Heart left ventricle (tissue), 16 donors: ENCODE measurements around the gene GPI. TPM values are rescaled to one million over a fixed set of nuclear protein-coding genes. Genes with fewer than 3 reads are reported as not detected.

ENCODE experiments used
- ATAC-seq, 4 donors: fragments of 200-7000 bp; cut with Tn5 transposase; one replicate each; pipeline ENCODE4 v1.9.1; 2020 to 2022; ENCODE audit warnings: moderate library complexity in 4 of 4, mild to moderate bottlenecking in 3 of 4, moderate number of reproducible peaks in 1 of 4
- DNase-seq, 5 donors: peaks; one replicate each; pipeline ENCODE4 v3.0.0-alpha.2; 2020
- H3K27ac ChIP-seq, 12 donors: fragments of 200-600 bp; sonication (generic) in 4 of 12; one replicate each; pipeline versions ENCODE4 v1.5.0 to v1.8.0; 2016 to 2022; ENCODE audit warnings: mild to moderate bottlenecking in 2 of 12
- H3K27me3 ChIP-seq, 9 donors: fragments of 200-600 bp; sonication (generic) in 2 of 9; one replicate each; pipeline versions ENCODE4 v1.5.1 to v1.8.0; 2016 to 2022; ENCODE audit warnings: mild to moderate bottlenecking in 3 of 9
- H3K36me3 ChIP-seq, 9 donors: fragments of 200-600 bp; sonication (generic) in 2 of 9; one replicate each; pipeline versions ENCODE4 v1.5.0 to v1.8.0; 2018 to 2022; ENCODE audit warnings: mild to moderate bottlenecking in 2 of 9
- H3K4me1 ChIP-seq, 12 donors: fragments of 200-600 bp; sonication (generic) in 4 of 12; one replicate each; pipeline versions ENCODE4 v1.5.0 to v1.8.0; 2016 to 2022; ENCODE audit warnings: mild to moderate bottlenecking in 3 of 12
- H3K4me3 ChIP-seq, 12 donors: fragments of 200-600 bp; sonication (generic) in 4 of 12; one replicate each; pipeline versions ENCODE4 v1.5.0 to v1.8.0; 2017 to 2022; ENCODE audit warnings: mild to moderate bottlenecking in 9 of 12, moderate library complexity in 4 of 12
- H3K9me3 ChIP-seq, 12 donors: fragments of 200-600 bp; sonication (generic) in 4 of 12; one replicate each; pipeline versions ENCODE4 v1.5.0 to v1.8.0; 2016 to 2022; ENCODE audit warnings: mild to moderate bottlenecking in 1 of 12
- POLR2A ChIP-seq, 2 donors: fragments of 450-650 bp; IDR thresholded peaks; one replicate each; pipeline ENCODE4 v1.6.1; 2017; ENCODE audit warnings: antibody characterized with exemption in 2 of 2, mild to moderate bottlenecking in 2 of 2, moderate library complexity in 2 of 2
- WGBS, 4 donors: extraction: QIAGEN DNeasy Blood & Tissue Kit in 2 of 4; methylation state at CpG; one replicate each; pipeline versions ENCODE4 v1.1.5 to v1.1.7; 2013 to 2018; 5-methylcytosine and 5-hydroxymethylcytosine counted together
- intact Hi-C, 10 donors: fragments of 100-400 bp; cut with DNase I; formaldehyde crosslinking; loops; one replicate each; pipeline versions ENCODE4 v1.11.1 to v1.14.2; 2022
- polyA plus RNA-seq, 2 donors: library from polyadenylated mRNA; stranded (reverse); fragments of 200-250 nt; gene quantifications; one replicate each; pipeline ENCODE4 v1.2.3, GENCODE V29; 2013
- total RNA-seq, 9 donors: library from RNA; depleted of rRNA in 2 of 9; stranded (reverse); fragments of >200 nt in 2 of 9; fragmentation: NEBNext Ultra II Directional in 3 of 9; extraction: Animal tissue kit (Norgen Biotek cat#: 25700) in 3 of 9; gene quantifications; one replicate each; pipeline versions ENCODE4 v1.1.0 to v1.2.4, GENCODE V29; 2016 to 2023
- TF ChIP-seq, protein P1 (sequence below), 12 donors: fragments of 200-600 bp; sonication (generic) in 4 of 12; IDR thresholded peaks; one replicate each; pipeline versions ENCODE4 v1.5.0 to v1.8.0; 2018 to 2022; ENCODE audit warnings: antibody characterized with exemption in 12 of 12, mild to moderate bottlenecking in 5 of 12
- donor health status: ischemic (EF 13 %, LVEDD 7.1; RV severe dilation, severe dysfunction).
- donor health status: healthy with polysubstance abuse.
- donor health status: DM: no; HTN: yes; CAD: no.
- donor health status: DM: no; HTN: no; CAD: no.
- donor health status: ischemic (EF 25% LVEDD 6.9; RV normal size, moderate dysfunction).
- donor health status: ischemic (EF 25% LVEDD 5.7; RV mildly dilated, moderate dysfunction).
- donor health status: healthy.
- donor health status: DM: yes; HTN: yes; CAD: no.
- donor health status: ischemic (EF 35%, LVEDD 5.7; RV mildly dilated, moderate dysfunction).
- donor health status: nonischemic (EF 11% LVEDD 7.7; RV severe dilation, severe dysfunction).
- donor health status: DM: yes; HTN: yes; CAD: no.
- donor health status: PGD.
- donor health status: ischemic (EF 29% LVEDD 5.4; RV normal size, mild dysfunction).
- donor health status: nonischemic (EF 23%, LVEDD 6.1; RV moderate dilation, normal function).

Gene GPI
- total and polyA plus RNA-seq, 11 donors = 233 to 764 (median 513) TPM

DNA sequence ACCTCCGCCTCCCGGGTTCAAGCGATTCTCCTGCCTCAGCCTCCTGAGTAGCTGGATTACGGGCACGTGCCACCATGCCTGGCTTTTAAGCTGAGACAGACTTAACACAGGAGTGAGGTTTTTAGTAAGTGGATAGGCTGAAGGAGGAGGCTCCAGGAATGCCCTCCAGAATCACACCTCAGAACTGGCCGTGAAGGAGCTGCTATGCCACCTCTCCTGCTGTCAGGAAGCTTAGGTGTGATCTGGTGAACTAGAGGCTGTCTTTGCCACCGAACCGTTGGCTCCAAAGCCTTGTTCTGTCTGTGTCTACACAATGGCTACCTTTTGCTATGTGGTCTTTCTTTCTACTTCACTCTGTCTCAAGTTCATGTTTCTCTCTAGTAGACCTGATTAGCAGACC lies 43.4 kb downstream of the GPI start:
- intact Hi-C loops = no loop called here
- no peak for ATAC-seq
- TF ChIP-seq, protein P1, sequence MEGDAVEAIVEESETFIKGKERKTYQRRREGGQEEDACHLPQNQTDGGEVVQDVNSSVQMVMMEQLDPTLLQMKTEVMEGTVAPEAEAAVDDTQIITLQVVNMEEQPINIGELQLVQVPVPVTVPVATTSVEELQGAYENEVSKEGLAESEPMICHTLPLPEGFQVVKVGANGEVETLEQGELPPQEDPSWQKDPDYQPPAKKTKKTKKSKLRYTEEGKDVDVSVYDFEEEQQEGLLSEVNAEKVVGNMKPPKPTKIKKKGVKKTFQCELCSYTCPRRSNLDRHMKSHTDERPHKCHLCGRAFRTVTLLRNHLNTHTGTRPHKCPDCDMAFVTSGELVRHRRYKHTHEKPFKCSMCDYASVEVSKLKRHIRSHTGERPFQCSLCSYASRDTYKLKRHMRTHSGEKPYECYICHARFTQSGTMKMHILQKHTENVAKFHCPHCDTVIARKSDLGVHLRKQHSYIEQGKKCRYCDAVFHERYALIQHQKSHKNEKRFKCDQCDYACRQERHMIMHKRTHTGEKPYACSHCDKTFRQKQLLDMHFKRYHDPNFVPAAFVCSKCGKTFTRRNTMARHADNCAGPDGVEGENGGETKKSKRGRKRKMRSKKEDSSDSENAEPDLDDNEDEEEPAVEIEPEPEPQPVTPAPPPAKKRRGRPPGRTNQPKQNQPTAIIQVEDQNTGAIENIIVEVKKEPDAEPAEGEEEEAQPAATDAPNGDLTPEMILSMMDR (IDR thresholded peaks at IDR 0.05) = no peak
- TF ChIP-seq POLR2A (IDR thresholded peaks at IDR 0.05) = no peak
- Histone ChIP-seq H3K9me3 (no peaks in the 10 kb centered on the region), H3K4me1 (peaks cover 0 to 11% (median 5%) of the 10 kb centered on the region in 12 donors), H3K27me3 (no peaks in the 10 kb centered on the region), H3K27ac (no peak overlapping the region), H3K4me3 (no peak overlapping the region), H3K36me3 (peaks cover 0 to 47% (median 15%) of the 10 kb centered on the region in 9 donors)
- DNase-seq = no peak
- 65 to 73% (median 69%) methylated on average over 7 to 8 of the region's 8 CpGs for WGBS, 4 donors

DNA sequence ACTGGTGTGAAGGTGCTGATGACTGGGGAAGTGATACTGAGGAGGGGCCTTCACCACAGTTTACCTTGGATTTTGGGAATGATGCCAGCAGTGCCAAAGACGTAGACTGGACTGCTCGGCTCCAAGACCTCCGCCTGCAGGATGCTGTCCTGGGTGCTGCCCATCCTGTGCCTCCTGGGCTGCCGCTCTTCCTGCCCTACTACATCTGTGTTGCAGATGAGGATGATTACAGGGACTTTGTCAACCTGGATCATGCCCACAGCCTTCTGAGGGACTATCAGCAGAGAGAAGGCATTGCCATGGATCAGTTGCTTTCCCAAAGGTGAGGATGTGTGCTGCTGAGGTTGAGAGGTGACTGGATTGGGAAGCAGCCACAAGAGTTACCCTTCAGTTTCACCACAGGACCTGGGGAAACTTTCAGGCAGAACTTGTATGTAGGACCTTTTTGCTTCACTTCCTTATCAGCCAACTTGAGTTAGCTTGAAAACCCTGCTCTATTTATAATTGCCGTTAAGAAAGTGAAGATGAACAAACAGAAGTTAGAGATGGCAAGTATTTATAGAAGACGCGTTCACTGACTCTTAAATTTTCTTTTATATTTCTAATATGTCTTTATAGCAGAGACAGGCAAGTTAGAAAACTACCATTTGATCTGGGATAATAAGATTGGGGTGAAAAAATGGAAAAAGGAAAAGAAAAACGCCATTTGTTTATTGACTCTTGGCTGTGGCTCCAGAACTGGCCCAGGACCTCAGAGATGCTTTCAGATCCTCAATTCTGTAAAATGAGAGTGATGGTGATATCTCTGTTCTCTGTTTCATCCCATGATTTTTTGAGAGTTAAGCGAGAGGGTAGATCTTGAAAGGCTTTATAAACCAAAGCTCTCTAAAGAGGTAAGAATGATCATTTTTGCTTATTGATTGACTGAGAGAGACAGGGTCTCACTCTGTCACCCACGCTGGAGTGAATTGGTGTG lies 44.5 kb downstream of the GPI start:
- 77 to 89% (median 86%) methylated on average over 10 of the region's 10 CpGs for WGBS, 4 donors
- Histone ChIP-seq H3K4me3 (no peak overlapping the region), H3K4me1 (peaks cover 0 to 10% (median 4%) of the 10 kb centered on the region in 12 donors), H3K27me3 (no peaks in the 10 kb centered on the region), H3K9me3 (no peaks in the 10 kb centered on the region), H3K36me3 (peaks cover 0 to 57% (median 26%) of the 10 kb centered on the region in 9 donors), H3K27ac (no peak overlapping the region)
- no peak for ATAC-seq
- no peak for TF ChIP-seq POLR2A (IDR thresholded peaks at IDR 0.05)
- DNase-seq = no peak
- intact Hi-C loops = no loop called here

DNA sequence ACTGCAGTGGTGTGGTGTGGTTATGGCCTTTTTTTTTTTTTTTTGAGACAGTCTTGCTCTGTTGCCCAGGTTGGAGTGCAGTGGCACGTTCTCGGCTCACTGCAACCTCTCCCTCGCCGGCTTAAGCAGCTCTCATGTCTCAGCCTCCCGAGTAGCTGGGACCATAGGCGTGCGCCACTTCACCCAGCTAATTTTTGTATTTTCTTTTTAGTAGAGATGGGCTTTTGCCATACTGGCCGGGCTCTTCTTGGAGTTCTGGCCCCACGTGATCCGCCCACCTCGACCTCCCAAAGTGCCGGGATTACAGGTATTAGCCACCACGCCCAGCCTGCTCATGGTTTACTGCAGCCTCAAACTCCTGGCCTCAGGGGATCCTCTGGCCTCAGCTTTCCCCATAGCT lies 46.2 kb downstream of the GPI start:
- TF ChIP-seq, protein P1 (IDR thresholded peaks at IDR 0.05) = no peak
- TF ChIP-seq POLR2A (IDR thresholded peaks at IDR 0.05) = no peak
- ATAC-seq (no peak), DNase-seq (no peak)
- WGBS, 4 donors = 95 to 99% (median 97%) methylated on average over 13 of the region's 13 CpGs
- Histone ChIP-seq H3K4me3 (no peak overlapping the region), H3K27ac (no peak overlapping the region), H3K4me1 (no peaks in the 10 kb centered on the region), H3K9me3 (no peaks in the 10 kb centered on the region), H3K36me3 (peaks cover 0 to 74% (median 41%) of the 10 kb centered on the region in 9 donors), H3K27me3 (no peaks in the 10 kb centered on the region)
- intact Hi-C loops = no loop called here

DNA sequence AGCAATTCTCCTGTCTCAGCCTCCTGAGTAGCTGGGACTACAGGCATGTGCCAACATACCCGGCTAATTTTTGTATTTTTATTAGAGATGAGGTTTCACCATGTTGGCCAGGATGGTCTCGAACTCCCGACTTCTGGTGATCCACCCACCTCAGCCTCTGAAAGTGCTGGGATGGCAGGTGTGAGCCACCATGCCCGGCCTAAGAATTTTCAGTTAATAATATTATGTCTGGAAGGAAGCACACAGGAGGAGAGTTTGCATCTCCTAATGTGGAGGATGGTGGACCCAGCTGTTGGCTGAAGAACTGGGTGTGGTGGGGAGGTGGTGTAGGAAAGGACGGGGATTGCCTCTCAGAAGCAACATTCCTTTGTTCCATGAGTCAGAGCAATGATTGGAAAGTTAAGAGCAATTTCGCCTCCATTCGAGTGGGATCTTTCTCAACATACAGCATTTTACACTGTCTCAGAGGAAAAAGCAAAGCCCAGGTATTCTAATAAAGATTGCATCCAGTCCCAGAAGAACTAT lies 51.1 kb downstream of the GPI start:
- Histone ChIP-seq H3K36me3 (peaks cover 0 to 73% (median 53%) of the 10 kb centered on the region in 9 donors), H3K4me3 (no peak overlapping the region), H3K27ac (no peak overlapping the region), H3K9me3 (no peaks in the 10 kb centered on the region), H3K27me3 (no peaks in the 10 kb centered on the region), H3K4me1 (no peaks in the 10 kb centered on the region)
- intact Hi-C loops = no loop called here
- WGBS, 4 donors = 92 to 97% (median 97%) methylated on average over 7 of the region's 7 CpGs
- DNase-seq (no peak), ATAC-seq (no peak)
- TF ChIP-seq, protein P1 (IDR thresholded peaks at IDR 0.05) = no peak
- TF ChIP-seq POLR2A (IDR thresholded peaks at IDR 0.05) = no peak
